Measurements from ENCODE around the gene CYP4F3.
A peak's percentile ranks its signal among the peaks of the same experiment; 100 is the strongest.

The CYP4F3 gene

GRCh38 chr19:15623711-15624318 is 16.9 kb upstream of the CYP4F3 start:
- H3K27ac ChIP-seq, result no peak overlapping the region
- TF ChIP-seq ZFX (IDR thresholded peaks at IDR 0.05; ENCODE audit: borderline replicate concordance), result no peak
- no peak for TF ChIP-seq CTCF (IDR thresholded peaks at IDR 0.05)

DNA sequence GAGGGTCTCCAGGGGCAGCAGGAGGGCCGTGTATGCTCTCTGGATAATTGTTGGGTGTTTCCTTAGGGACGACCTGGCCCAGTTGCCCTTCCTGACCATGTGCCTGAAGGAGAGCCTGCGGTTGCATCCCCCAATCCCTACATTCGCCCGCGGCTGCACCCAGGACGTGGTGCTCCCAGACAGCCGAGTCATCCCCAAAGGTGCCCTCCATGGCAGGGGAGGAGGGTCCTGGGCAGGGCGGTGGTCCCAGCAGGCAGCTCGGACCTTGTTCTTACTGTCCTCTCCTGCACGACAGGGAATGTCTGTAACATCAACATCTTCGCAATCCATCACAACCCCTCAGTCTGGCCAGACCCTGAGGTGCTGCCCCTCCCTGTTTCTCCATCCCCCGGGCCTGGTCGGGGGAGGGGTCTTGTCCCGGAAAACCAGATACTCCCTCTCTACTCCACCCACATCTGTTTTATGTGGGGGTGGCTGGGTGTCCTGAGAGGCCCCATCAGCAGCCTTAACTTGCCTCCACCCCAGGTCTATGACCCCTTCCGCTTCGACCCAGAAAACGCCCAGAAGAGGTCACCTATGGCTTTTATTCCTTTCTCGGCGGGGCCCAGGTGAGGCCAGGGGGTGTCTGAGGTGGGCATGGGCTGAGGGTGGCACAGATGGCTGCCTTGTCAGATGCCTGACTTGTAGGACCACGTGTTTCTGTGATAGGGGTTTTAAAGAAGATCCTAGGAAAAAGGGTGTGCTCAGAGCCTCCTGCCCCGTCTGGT is 12.3 kb upstream of the CYP4F3 start:
- H3K27ac ChIP-seq, result no peak overlapping the region
- TF ChIP-seq CTCF (IDR thresholded peaks at IDR 0.05) (no peak), ZFX (IDR thresholded peaks at IDR 0.05; ENCODE audit: borderline replicate concordance) (no peak)

GRCh38 chr19:15629003-15629880 is 11.5 kb upstream of the CYP4F3 start:
- no peak overlapping the region for H3K27ac ChIP-seq
- peak; percentile 99 for TF ChIP-seq CTCF (IDR thresholded peaks at IDR 0.05)
- TF ChIP-seq ZFX (IDR thresholded peaks at IDR 0.05; ENCODE audit: borderline replicate concordance), result no peak

GRCh38 chr19:15631817-15632216 is 8.9 kb upstream of the CYP4F3 start:
- TF ChIP-seq ZFX (IDR thresholded peaks at IDR 0.05; ENCODE audit: borderline replicate concordance), result no peak
- TF ChIP-seq CTCF (IDR thresholded peaks at IDR 0.05), result peak; percentile 24; the same call in 1 of the 2 replicates
- no peak overlapping the region for H3K27ac ChIP-seq

GRCh38 chr19:15633082-15633835 is 7.4 kb upstream of the CYP4F3 start:
- H3K27ac ChIP-seq, result no peak overlapping the region
- TF ChIP-seq ZFX (IDR thresholded peaks at IDR 0.05; ENCODE audit: borderline replicate concordance) (no peak), CTCF (IDR thresholded peaks at IDR 0.05) (no peak)

DNA sequence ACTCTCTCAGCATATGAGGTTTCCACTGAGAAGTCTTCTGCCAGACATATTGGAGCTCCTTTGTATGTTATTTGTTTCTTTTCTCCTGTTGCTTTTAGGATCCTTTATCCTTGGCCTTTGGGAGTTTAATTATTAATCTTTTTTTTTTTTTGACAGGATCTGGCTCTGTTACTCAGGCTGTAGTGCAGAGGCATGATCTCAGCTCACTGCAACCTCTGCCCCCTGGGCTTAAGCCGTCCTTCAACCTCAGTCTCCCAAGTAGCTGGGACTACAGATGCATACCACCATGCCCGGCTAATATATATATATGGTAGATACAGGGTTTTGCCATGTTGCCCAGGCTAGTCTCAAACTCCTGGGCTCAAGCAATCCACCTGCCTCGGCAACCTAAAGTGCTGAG is 6.6 kb upstream of the CYP4F3 start:
- no peak overlapping the region for H3K27ac ChIP-seq
- TF ChIP-seq CTCF (IDR thresholded peaks at IDR 0.05) (no peak), ZFX (IDR thresholded peaks at IDR 0.05; ENCODE audit: borderline replicate concordance) (no peak)
